RWPE2 (cell line): ENCODE data around the gene CALML3.

Experiments used
- ATAC-seq: fragments of 200-7000 bp; cut with Tn5 transposase; 3 replicates; pipeline ENCODE4 v1.9.1; 2021; ENCODE audit warnings: low read depth
- DNase-seq: peaks from one replicate; pipeline ENCODE4 v3.0.0-alpha.2; 2020; ENCODE audit warnings: low spot score
- H3K27ac ChIP-seq: fragments of 450-650 bp; 2 replicates; pipeline ENCODE4 v1.5.1; 2017; ENCODE audit warnings: mild to moderate bottlenecking; ENCODE audit not compliant: poor library complexity, severe bottlenecking
- H3K27me3 ChIP-seq: fragments of 250-450 bp; sonication (Bioruptor Pico); 2 replicates; pipeline ENCODE4 v1.5.1; 2021; ENCODE audit warnings: mild to moderate bottlenecking, moderate library complexity; ENCODE audit not compliant: insufficient read depth, poor library complexity, severe bottlenecking
- H3K36me3 ChIP-seq: fragments of 250-450 bp; sonication (Bioruptor Pico); 2 replicates; pipeline ENCODE4 v1.5.1; 2020; ENCODE audit warnings: low read depth, mild to moderate bottlenecking, moderate library complexity
- H3K4me1 ChIP-seq: fragments of 250-450 bp; sonication (Bioruptor Pico); 2 replicates; pipeline ENCODE4 v1.5.1; 2021; ENCODE audit warnings: mild to moderate bottlenecking, moderate library complexity; ENCODE audit not compliant: insufficient read depth, poor library complexity, severe bottlenecking
- H3K4me3 ChIP-seq: fragments of 250-450 bp; sonication (Bioruptor Pico); 2 replicates; pipeline ENCODE4 v1.5.1; 2021; ENCODE audit warnings: mild to moderate bottlenecking, moderate library complexity; ENCODE audit not compliant: severe bottlenecking
- H3K9me3 ChIP-seq: fragments of 250-450 bp; sonication (Bioruptor Pico); 2 replicates; pipeline ENCODE4 v1.5.1; 2021; ENCODE audit warnings: mild to moderate bottlenecking, moderate library complexity; ENCODE audit not compliant: severe bottlenecking
- TF ChIP-seq, protein P1 (sequence below): fragments of 450-650 bp; IDR thresholded peaks from one replicate; pipeline ENCODE4 v1.5.1; 2017; ENCODE audit warnings: mild to moderate bottlenecking, moderate library complexity; ENCODE audit not compliant: poor library complexity, severe bottlenecking

Gene CALML3

GRCh38 chr10:5509691-5510090 is 15.1 kb upstream of the CALML3 start:
- H3K9me3 ChIP-seq = no peaks in the 10 kb centered on the region
- no peak overlapping the region for H3K4me3 ChIP-seq
- no peaks in the 10 kb centered on the region for H3K4me1 ChIP-seq
- H3K27ac ChIP-seq = no peak overlapping the region
- no peak for DNase-seq
- H3K36me3 ChIP-seq = no peaks in the 10 kb centered on the region
- TF ChIP-seq, protein P1, sequence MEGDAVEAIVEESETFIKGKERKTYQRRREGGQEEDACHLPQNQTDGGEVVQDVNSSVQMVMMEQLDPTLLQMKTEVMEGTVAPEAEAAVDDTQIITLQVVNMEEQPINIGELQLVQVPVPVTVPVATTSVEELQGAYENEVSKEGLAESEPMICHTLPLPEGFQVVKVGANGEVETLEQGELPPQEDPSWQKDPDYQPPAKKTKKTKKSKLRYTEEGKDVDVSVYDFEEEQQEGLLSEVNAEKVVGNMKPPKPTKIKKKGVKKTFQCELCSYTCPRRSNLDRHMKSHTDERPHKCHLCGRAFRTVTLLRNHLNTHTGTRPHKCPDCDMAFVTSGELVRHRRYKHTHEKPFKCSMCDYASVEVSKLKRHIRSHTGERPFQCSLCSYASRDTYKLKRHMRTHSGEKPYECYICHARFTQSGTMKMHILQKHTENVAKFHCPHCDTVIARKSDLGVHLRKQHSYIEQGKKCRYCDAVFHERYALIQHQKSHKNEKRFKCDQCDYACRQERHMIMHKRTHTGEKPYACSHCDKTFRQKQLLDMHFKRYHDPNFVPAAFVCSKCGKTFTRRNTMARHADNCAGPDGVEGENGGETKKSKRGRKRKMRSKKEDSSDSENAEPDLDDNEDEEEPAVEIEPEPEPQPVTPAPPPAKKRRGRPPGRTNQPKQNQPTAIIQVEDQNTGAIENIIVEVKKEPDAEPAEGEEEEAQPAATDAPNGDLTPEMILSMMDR = no peak
- ATAC-seq = no peak
- no peaks in the 10 kb centered on the region for H3K27me3 ChIP-seq

GRCh38 chr10:5510281-5511072 is 14.3 kb upstream of the CALML3 start:
- no peak for ATAC-seq
- Histone ChIP-seq H3K27ac (no peak overlapping the region), H3K36me3 (no peaks in the 10 kb centered on the region), H3K27me3 (no peaks in the 10 kb centered on the region), H3K9me3 (no peaks in the 10 kb centered on the region), H3K4me1 (no peaks in the 10 kb centered on the region), H3K4me3 (no peak overlapping the region)
- TF ChIP-seq, protein P1 = no peak
- peak; percentile 9 for DNase-seq

- H3K9me3 ChIP-seq = no peaks in the 10 kb centered on the region
- H3K36me3 ChIP-seq = no peaks in the 10 kb centered on the region
- H3K27ac ChIP-seq = no peak overlapping the region
- TF ChIP-seq, protein P1 = no peak
- H3K27me3 ChIP-seq = no peaks in the 10 kb centered on the region
- DNase-seq = no peak
- no peak overlapping the region for H3K4me3 ChIP-seq
- H3K4me1 ChIP-seq = no peaks in the 10 kb centered on the region
- ATAC-seq = no peak
These were observed 13.4 kb upstream of the CALML3 start for GRCh38 chr10:5511231-5511884.

DNA sequence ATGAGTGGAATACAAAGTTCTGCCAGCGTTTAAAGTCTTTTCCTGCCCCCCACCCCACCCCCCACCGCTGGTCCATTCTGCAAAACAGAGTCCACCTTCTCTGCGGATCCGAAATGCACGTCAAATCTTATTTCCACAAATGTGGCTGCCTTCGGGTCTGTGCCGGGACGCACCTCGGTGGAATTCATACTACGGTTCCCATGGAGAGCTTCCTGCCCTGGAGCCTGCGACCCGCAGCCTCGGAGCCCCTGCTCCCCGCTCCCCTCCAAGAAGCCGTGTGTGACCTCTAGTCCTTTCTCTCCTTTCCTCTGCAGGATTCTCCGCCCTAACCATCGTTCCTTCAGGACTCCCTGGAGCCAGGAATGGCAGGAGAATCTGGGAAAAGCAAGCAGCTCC is 12.9 kb upstream of the CALML3 start:
- Histone ChIP-seq H3K9me3 (no peaks in the 10 kb centered on the region), H3K27me3 (no peaks in the 10 kb centered on the region), H3K36me3 (no peaks in the 10 kb centered on the region), H3K4me1 (no peaks in the 10 kb centered on the region), H3K4me3 (no peak overlapping the region), H3K27ac (no peak overlapping the region)
- DNase-seq = no peak
- ATAC-seq = no peak
- TF ChIP-seq, protein P1 = no peak

DNA sequence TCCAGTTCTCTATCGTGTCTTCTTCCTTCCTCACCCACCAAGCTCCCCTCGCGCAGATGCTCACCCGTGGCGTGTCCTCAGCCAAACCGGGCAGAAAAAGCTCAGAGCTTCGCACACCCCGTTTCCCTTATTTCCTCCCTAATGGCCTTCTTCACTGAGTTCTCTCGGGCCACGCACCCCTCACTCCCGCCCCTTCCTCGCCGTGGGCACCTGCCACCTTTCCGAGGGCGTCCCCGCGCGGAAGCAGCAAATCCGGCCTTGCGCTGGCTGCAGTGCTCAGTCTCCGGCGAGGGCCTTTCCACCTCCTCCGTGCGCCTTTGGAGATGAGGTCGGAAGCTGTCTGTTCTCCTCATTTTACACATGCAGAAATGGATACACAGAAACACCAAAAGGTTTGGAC is 12.4 kb upstream of the CALML3 start:
- no peaks in the 10 kb centered on the region for H3K36me3 ChIP-seq
- TF ChIP-seq, protein P1 = no peak
- no peak overlapping the region for H3K27ac ChIP-seq
- DNase-seq (no peak), ATAC-seq (no peak)
- H3K9me3 ChIP-seq = no peaks in the 10 kb centered on the region
- H3K4me3 ChIP-seq = no peak overlapping the region
- no peaks in the 10 kb centered on the region for H3K4me1 ChIP-seq
- H3K27me3 ChIP-seq = no peaks in the 10 kb centered on the region
